ENCODE measurements around the gene DNAJC8.

Gene DNAJC8

DNA sequence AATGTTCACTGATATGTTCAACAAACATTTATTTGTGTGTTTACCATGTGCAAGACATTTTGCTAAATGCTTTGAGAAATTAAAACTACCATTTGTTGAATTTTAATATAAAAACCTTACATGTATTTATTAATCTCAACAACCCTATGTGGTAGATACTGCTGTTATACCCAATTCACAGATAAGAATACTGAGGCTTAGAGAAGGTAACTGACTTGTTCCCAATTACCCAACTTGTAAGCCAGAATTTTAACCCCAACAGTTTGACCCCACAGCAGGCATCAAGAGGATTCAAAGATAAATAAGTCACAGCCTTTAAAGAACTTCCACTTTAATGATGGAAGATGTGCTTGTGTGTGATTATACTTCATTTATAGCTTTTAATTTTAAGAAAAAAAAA lies 3.7 kb downstream of the DNAJC8 start:
- ChIA-PET CTCF (no interaction called here), POLR2A (no interaction called here)
- TF ChIP-seq LEF1 (IDR thresholded peaks at IDR 0.05; ENCODE audit: borderline replicate concordance) (no peak), FOXA1 (IDR thresholded peaks at IDR 0.05) (no peak), FOXK2 (IDR thresholded peaks at IDR 0.05) (no peak), HDGF (IDR thresholded peaks at IDR 0.05; ENCODE audit: borderline replicate concordance) (no peak), SP1 (IDR thresholded peaks at IDR 0.05) (no peak), NFRKB (IDR thresholded peaks at IDR 0.05) (no peak), CTBP1 (IDR thresholded peaks at IDR 0.05; ENCODE audit: borderline replicate concordance) (no peak), ZNF384 (IDR thresholded peaks at IDR 0.05) (no peak), ELF4 (IDR thresholded peaks at IDR 0.05) (no peak), L3MBTL2 (conservative IDR thresholded peaks at IDR 0.05) (no peak), ARNT (IDR thresholded peaks at IDR 0.05) (no peak), TARDBP (IDR thresholded peaks at IDR 0.05) (no peak), BHLHE40 (IDR thresholded peaks at IDR 0.05; ENCODE audit: borderline replicate concordance) (no peak), SUZ12 (IDR thresholded peaks at IDR 0.05) (no peak), PKNOX1 (IDR thresholded peaks at IDR 0.05) (no peak), FOXM1 (IDR thresholded peaks at IDR 0.05; ENCODE audit: borderline replicate concordance) (no peak)
- no peak for DNase-seq (ENCODE audit: extremely low spot score)

DNA sequence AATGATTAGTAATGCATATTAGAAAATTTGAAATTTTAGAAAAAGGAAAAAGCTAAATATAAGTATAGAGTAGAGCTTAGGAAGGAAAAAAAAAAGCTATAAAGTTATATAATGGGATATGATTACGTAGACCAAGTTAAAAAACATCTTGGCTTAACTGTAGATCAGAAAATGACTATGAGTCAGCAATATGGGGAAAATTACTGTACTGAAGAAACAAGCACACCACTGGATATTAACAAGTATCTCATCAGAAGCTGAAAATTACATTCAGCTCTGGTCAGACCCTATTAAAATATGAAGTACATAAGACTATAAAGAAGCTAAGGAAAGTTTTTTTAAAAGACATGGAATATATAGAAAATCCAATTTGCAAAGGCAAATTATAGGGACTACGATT lies 19.5 kb downstream of the DNAJC8 start:
- no peak for TF ChIP-seq PKNOX1 (IDR thresholded peaks at IDR 0.05)
- TF ChIP-seq SP1 (IDR thresholded peaks at IDR 0.05): no peak
- no peak for TF ChIP-seq SUZ12 (IDR thresholded peaks at IDR 0.05)
- no peak for TF ChIP-seq TARDBP (IDR thresholded peaks at IDR 0.05)
- TF ChIP-seq FOXA1 (IDR thresholded peaks at IDR 0.05): no peak
- TF ChIP-seq CTBP1 (IDR thresholded peaks at IDR 0.05; ENCODE audit: borderline replicate concordance): no peak
- no peak for TF ChIP-seq ELF4 (IDR thresholded peaks at IDR 0.05)
- no peak for TF ChIP-seq FOXK2 (IDR thresholded peaks at IDR 0.05)
- TF ChIP-seq ZNF384 (IDR thresholded peaks at IDR 0.05): no peak
- no peak for TF ChIP-seq BHLHE40 (IDR thresholded peaks at IDR 0.05; ENCODE audit: borderline replicate concordance)
- TF ChIP-seq ARNT (IDR thresholded peaks at IDR 0.05): no peak
- no peak for TF ChIP-seq FOXM1 (IDR thresholded peaks at IDR 0.05; ENCODE audit: borderline replicate concordance)
- TF ChIP-seq NFRKB (IDR thresholded peaks at IDR 0.05): no peak
- no peak for TF ChIP-seq L3MBTL2 (conservative IDR thresholded peaks at IDR 0.05)
- TF ChIP-seq LEF1 (IDR thresholded peaks at IDR 0.05; ENCODE audit: borderline replicate concordance): no peak
- no peak for TF ChIP-seq HDGF (IDR thresholded peaks at IDR 0.05; ENCODE audit: borderline replicate concordance)
- no peak for DNase-seq (ENCODE audit: extremely low spot score)
- CTCF ChIA-PET: interaction anchor here (0.7 kb wide), 1 partner anchor 109 kb away, joined by 3 read pairs; no protein-coding TSS in a partner anchor
- POLR2A ChIA-PET: interaction anchor here (1.1 kb wide), 1 partner anchor 22 kb away, joined by 5 read pairs; the partner anchor contains the start of gene ATP5IF1

DNA sequence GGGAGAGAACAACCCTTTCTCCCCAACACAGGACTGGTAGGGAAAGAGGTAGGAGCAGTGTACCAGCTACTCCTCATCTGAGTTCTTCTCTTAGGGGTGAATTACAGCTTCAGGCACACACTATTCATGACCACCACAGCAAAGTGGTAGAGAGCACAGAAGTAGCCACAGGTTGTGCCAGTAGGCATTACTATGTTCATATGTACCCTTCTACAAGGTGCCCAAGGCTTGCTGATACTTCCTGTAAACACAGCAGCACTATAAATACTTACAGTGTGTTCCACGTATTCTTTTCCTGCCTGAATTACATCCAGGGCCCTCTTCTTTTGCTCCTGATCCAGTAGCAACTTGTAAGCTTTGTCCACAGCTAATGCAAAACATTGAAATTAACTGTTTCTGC lies 23.1 kb downstream of the DNAJC8 start:
- ChIA-PET CTCF (interaction anchor here (0.6 to 2.0 kb wide), 7 partner anchors 11 to 142 kb away, joined by 3 to 11 read pairs (median 4); partner anchors contain the start of gene EYA3), POLR2A (interaction anchor here (1.0 kb wide), 1 partner anchor 160 kb away, joined by 4 read pairs; the partner anchor contains the start of gene PHACTR4)
- DNase-seq (ENCODE audit: extremely low spot score): no peak
- TF ChIP-seq FOXM1 (IDR thresholded peaks at IDR 0.05; ENCODE audit: borderline replicate concordance) (no peak), HDGF (IDR thresholded peaks at IDR 0.05; ENCODE audit: borderline replicate concordance) (no peak), ZNF384 (IDR thresholded peaks at IDR 0.05) (no peak), LEF1 (IDR thresholded peaks at IDR 0.05; ENCODE audit: borderline replicate concordance) (no peak), ARNT (IDR thresholded peaks at IDR 0.05) (no peak), FOXK2 (IDR thresholded peaks at IDR 0.05) (no peak)

DNA sequence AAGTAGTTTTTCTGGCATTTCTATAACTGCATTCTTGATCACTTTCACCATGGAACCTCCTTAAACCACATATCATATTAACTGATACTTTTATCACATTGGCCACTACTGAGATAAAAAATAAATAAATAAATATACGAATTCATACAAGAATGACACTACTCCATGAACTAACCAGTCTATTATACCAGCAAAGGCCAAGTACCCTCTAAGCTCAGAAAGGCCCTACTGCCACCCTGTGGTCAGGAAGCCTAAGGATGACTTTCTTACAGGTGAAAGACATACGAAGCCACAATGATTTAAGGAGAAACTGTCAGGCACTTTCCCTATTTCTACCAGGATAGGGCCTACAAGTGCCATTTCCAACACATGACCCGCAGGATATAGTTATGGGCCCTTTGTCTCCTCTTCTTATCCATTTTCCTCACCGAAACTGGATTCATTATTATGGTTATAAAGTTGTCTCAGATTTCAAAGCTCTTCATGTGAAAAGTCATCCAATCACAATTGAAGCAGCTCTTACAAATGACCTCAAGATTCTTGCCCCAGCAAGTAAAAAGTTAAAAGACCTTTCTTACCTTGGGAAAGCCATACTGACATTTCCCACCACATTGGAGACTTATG lies 23.9 kb downstream of the DNAJC8 start:
- TF ChIP-seq LEF1 (IDR thresholded peaks at IDR 0.05; ENCODE audit: borderline replicate concordance) (no peak), L3MBTL2 (conservative IDR thresholded peaks at IDR 0.05) (no peak), ZNF384 (IDR thresholded peaks at IDR 0.05) (no peak), ARNT (IDR thresholded peaks at IDR 0.05) (no peak), HDGF (IDR thresholded peaks at IDR 0.05; ENCODE audit: borderline replicate concordance) (no peak), PKNOX1 (IDR thresholded peaks at IDR 0.05) (peak; percentile 73), CTBP1 (IDR thresholded peaks at IDR 0.05; ENCODE audit: borderline replicate concordance) (no peak), NFRKB (IDR thresholded peaks at IDR 0.05) (no peak), FOXM1 (IDR thresholded peaks at IDR 0.05; ENCODE audit: borderline replicate concordance) (no peak)
- CTCF ChIA-PET: interaction anchor here (0.5 to 2.0 kb wide), 12 partner anchors 12 to 159 kb away, joined by 3 to 11 read pairs (median 4); partner anchors contain the start of gene EYA3
- peak; percentile 75 for DNase-seq (ENCODE audit: extremely low spot score)
- POLR2A ChIA-PET: interaction anchor here (1.0 kb wide), 2 partner anchors 104 to 160 kb away, joined by 3 to 4 read pairs; partner anchors contain the start of gene PHACTR4

DNA sequence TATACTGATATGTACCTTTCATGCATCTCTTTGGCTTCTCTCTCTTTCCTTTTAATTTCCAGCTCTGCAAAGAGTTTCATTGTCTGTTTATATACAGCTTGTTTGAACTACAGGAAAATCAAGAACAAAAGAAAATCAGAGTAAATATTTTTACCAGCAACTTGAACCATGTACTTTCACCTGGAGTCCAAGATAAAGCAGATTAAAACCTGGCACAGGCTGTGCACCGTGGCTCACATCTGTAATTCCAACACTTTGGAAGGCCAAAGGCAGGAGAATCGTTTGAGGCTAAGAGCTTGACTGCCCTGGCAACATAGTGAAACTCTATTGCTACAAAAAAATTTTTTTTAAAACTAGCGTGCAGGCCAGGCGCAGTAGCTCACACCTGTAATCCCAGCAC lies 27.6 kb downstream of the DNAJC8 start:
- CTCF ChIA-PET: interaction anchor here (1.3 kb wide), 1 partner anchor 114 kb away, joined by 4 read pairs; no protein-coding TSS in a partner anchor
- TF ChIP-seq HDGF (IDR thresholded peaks at IDR 0.05; ENCODE audit: borderline replicate concordance) (no peak), FOXM1 (IDR thresholded peaks at IDR 0.05; ENCODE audit: borderline replicate concordance) (no peak), FOXA1 (IDR thresholded peaks at IDR 0.05) (no peak), BHLHE40 (IDR thresholded peaks at IDR 0.05; ENCODE audit: borderline replicate concordance) (no peak), NFRKB (IDR thresholded peaks at IDR 0.05) (no peak), L3MBTL2 (conservative IDR thresholded peaks at IDR 0.05) (no peak), ZNF384 (IDR thresholded peaks at IDR 0.05) (no peak), SUZ12 (IDR thresholded peaks at IDR 0.05) (no peak), LEF1 (IDR thresholded peaks at IDR 0.05; ENCODE audit: borderline replicate concordance) (no peak), ELF4 (IDR thresholded peaks at IDR 0.05) (no peak), FOXK2 (IDR thresholded peaks at IDR 0.05) (no peak), TARDBP (IDR thresholded peaks at IDR 0.05) (no peak), SP1 (IDR thresholded peaks at IDR 0.05) (no peak)
- POLR2A ChIA-PET: no interaction called here
- no peak for DNase-seq (ENCODE audit: extremely low spot score)
